Transverse colon (tissue), 4 donors: ENCODE data around the gene SKAP2. TPM values are rescaled to one million over a fixed set of nuclear protein-coding genes. Genes with fewer than 3 reads are reported as not detected.

Source experiments
- DNase-seq: peaks from one replicate; pipeline ENCODE4 v3.0.0-alpha.2; 2019
- H3K27ac ChIP-seq, 4 donors: fragments of 200-600 bp; sonication (generic); 2 replicates each; pipeline ENCODE4 v1.5.1; 2016 to 2018; ENCODE audit warnings: inconsistent platforms in 4 of 4
- H3K27me3 ChIP-seq: fragments of 200-600 bp; sonication (generic); 2 replicates; pipeline ENCODE4 v1.5.1; 2017; ENCODE audit warnings: inconsistent platforms
- H3K36me3 ChIP-seq, 4 donors: fragments of 200-600 bp; sonication (generic); 2 replicates each; pipeline ENCODE4 v1.5.1; 2017 to 2019; ENCODE audit warnings: inconsistent platforms in 4 of 4
- H3K4me1 ChIP-seq, 4 donors: fragments of 200-600 bp; sonication (generic); 2 replicates each; pipeline ENCODE4 v1.5.1; 2017 to 2020; ENCODE audit warnings: inconsistent platforms in 4 of 4
- H3K4me3 ChIP-seq, 4 donors: fragments of 200-600 bp; sonication (generic); 1 replicate in 1 of 4; 2 replicates in 3 of 4; pipeline versions ENCODE4 v1.5.1 to v1.6.1; 2017 to 2019; ENCODE audit warnings: inconsistent platforms in 4 of 4
- H3K9me3 ChIP-seq, 2 donors: fragments of 200-600 bp; sonication (generic); 2 replicates each; pipeline ENCODE4 v1.5.1; 2017 to 2019; ENCODE audit warnings: inconsistent platforms in 2 of 2
- EP300 ChIP-seq: sonication (generic); formaldehyde crosslinking; IDR thresholded peaks from one replicate; pipeline ENCODE4 v1.6.1; 2017; ENCODE audit warnings: antibody characterized with exemption, low read depth
- POLR2A ChIP-seq: fragments of 450-650 bp; IDR thresholded peaks from one replicate; pipeline ENCODE4 v1.6.1; 2016; ENCODE audit warnings: antibody characterized with exemption, mild to moderate bottlenecking, moderate library complexity
- POLR2AphosphoS5 ChIP-seq, 3 donors: sonication (generic); formaldehyde crosslinking; IDR thresholded peaks; one replicate each; pipeline ENCODE4 v1.6.1; 2016; ENCODE audit warnings: antibody characterized with exemption in 3 of 3
- WGBS, 2 donors: methylation state at CpG; one replicate each; pipeline ENCODE4 v1.1.5; 2018; ENCODE audit warnings: low coverage in 1 of 2; 5-methylcytosine and 5-hydroxymethylcytosine counted together
- in situ Hi-C, 4 donors: fragments of 200-750 bp; cut with MboI; loops; one replicate each; pipeline versions ENCODE4 v1.15.0 to v1.15.1; 2017; ENCODE audit warnings: low sequenced_read_pairs in 3 of 4, low pct_ligation_motif_present in 1 of 4, low pct_unique_long_range_greater_than_20kb in 1 of 4
- intact Hi-C: fragments of 100-400 bp; cut with DNase I; formaldehyde crosslinking; loops from one replicate; pipeline ENCODE4 v1.15.1; 2023; ENCODE audit warnings: low total_unique reads
- total RNA-seq, 4 donors: library from RNA; depleted of rRNA; stranded (reverse); fragments of >200 nt; gene quantifications; one replicate each; pipeline ENCODE4 v1.1.0, GENCODE V29; 2016
- TF ChIP-seq, protein P1 (sequence below), 5 experiments: fragments of 200-600 bp in 3 of 5; fragments of 450-650 bp in 2 of 5; sonication (generic) in 3 of 5; IDR thresholded peaks; 1 replicate in 2 of 5; 2 replicates in 3 of 5; pipeline ENCODE4 v1.5.1; 2016 to 2017; ENCODE audit warnings: antibody characterized with exemption in 5 of 5, inconsistent platforms in 3 of 5, mild to moderate bottlenecking in 2 of 5, moderate library complexity in 1 of 5

Gene SKAP2
- total RNA-seq, 4 donors from 2014 or later = 2.6 to 35.2 (median 23.8) TPM

DNA sequence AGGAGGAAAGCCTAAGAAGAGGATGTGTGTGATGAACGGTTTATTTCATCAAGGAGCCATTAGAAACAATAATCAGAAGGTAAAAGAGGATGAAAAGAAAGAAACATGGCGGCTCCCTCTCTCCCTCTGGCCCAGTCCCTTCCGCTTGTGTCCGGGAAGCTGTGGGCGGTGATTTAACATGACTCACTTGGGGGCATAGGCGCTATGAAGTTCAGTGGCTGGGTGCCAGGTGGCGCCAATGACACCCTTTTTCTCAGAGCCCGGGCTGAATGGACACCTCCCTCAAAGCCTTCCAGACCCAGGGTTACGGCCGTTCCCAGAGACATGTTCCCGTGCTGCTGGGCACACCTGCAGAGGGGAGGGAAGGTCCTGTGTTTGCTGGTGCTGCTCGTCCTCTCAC lies 244.0 kb downstream of the SKAP2 start:
- intact Hi-C loops = no loop called here
- in situ Hi-C loops = no loop called here
- DNase-seq = no peak
- H3K4me1 ChIP-seq = no peaks in the 10 kb centered on the region
- 84 to 86% methylated on average over 7 to 12 of the region's 12 CpGs for WGBS, 2 donors
- no peaks in the 10 kb centered on the region for H3K9me3 ChIP-seq
- H3K27me3 ChIP-seq = no peaks in the 10 kb centered on the region
- H3K4me3 ChIP-seq = no peak overlapping the region
- H3K27ac ChIP-seq = no peak overlapping the region
- no peaks in the 10 kb centered on the region for H3K36me3 ChIP-seq
- TF ChIP-seq EP300 = no peak
- no peak for TF ChIP-seq POLR2AphosphoS5 (IDR thresholded peaks at IDR 0.05)
- TF ChIP-seq, protein P1, sequence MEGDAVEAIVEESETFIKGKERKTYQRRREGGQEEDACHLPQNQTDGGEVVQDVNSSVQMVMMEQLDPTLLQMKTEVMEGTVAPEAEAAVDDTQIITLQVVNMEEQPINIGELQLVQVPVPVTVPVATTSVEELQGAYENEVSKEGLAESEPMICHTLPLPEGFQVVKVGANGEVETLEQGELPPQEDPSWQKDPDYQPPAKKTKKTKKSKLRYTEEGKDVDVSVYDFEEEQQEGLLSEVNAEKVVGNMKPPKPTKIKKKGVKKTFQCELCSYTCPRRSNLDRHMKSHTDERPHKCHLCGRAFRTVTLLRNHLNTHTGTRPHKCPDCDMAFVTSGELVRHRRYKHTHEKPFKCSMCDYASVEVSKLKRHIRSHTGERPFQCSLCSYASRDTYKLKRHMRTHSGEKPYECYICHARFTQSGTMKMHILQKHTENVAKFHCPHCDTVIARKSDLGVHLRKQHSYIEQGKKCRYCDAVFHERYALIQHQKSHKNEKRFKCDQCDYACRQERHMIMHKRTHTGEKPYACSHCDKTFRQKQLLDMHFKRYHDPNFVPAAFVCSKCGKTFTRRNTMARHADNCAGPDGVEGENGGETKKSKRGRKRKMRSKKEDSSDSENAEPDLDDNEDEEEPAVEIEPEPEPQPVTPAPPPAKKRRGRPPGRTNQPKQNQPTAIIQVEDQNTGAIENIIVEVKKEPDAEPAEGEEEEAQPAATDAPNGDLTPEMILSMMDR (IDR thresholded peaks at IDR 0.05) = no peak
- TF ChIP-seq POLR2A = no peak

DNA sequence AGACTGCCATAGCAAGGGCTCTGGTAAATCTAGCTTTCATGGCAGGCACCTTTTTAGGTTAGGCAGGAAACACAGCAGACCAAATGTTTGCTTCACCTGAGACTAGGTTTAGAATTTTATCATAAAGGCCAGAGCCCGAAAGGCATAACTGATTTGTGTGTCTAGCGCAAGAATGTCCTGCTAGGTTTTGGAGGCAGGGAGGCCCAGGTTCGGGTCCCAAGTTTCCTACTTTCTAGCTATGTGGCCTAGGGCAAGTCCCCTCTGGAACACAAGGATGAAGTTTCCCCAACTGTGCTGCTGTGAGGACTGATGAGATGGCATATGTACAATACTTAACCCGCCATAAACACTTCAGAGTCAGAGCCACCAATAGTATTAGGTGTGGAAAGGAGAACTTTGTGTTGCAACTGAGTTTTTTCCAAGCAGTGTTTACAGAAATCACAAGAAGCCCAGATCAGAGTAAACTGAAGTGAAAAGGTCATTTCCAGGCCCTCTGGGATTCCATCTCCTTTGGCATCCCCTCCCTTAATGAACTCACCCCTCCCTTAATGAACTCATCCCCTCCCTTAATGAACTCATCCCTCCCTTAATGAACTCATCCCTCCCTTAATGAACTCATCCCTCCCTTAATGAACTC lies 244.9 kb downstream of the SKAP2 start:
- TF ChIP-seq POLR2A (no peak), EP300 (no peak), POLR2AphosphoS5 (IDR thresholded peaks at IDR 0.05) (no peak)
- TF ChIP-seq, protein P1 (IDR thresholded peaks at IDR 0.05) = no peak
- 99% methylated on average over 4 of the region's 4 CpGs; no CpG with 5 or more reads in 1 of the 2 donors for WGBS, 2 donors

DNA sequence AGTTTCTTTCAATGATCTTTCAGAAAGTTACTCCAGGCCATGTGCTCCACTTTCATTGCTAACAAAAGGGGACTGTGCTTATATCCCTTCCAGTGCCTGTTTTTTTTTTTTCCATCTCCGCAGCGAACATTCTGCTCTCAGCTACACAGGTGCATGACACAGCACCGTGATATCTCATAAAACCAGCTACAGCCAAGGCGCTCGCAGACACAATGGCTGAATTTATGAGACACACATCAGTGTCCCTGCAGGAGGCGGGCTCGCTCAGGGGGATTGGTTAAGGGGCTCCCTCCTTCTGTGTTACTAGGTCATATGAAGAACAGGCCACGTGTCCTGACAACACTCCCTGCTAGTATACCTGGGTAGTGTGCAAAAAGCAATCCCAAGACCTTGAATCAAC lies 245.5 kb downstream of the SKAP2 start:
- DNase-seq = no peak
- TF ChIP-seq POLR2AphosphoS5 (IDR thresholded peaks at IDR 0.05) (no peak), POLR2A (no peak), EP300 (no peak)
- TF ChIP-seq, protein P1 (IDR thresholded peaks at IDR 0.05) = no peak
- Histone ChIP-seq H3K27me3 (no peaks in the 10 kb centered on the region), H3K9me3 (no peaks in the 10 kb centered on the region), H3K36me3 (no peaks in the 10 kb centered on the region), H3K27ac (no peak overlapping the region), H3K4me3 (no peak overlapping the region), H3K4me1 (no peaks in the 10 kb centered on the region)
- in situ Hi-C loops = no loop called here
- WGBS, 2 donors = 83 to 86% methylated on average over 5 to 8 of the region's 8 CpGs
- intact Hi-C loops = no loop called here

More for the DNA sequence above, 244.9 kb downstream of the SKAP2 start:
- Histone ChIP-seq H3K27ac (no peak overlapping the region), H3K4me1 (no peaks in the 10 kb centered on the region), H3K36me3 (no peaks in the 10 kb centered on the region), H3K4me3 (no peak overlapping the region), H3K27me3 (no peaks in the 10 kb centered on the region), H3K9me3 (no peaks in the 10 kb centered on the region)
- in situ Hi-C loops (no loop called here), intact Hi-C loops (no loop called here)
- DNase-seq = no peak

DNA sequence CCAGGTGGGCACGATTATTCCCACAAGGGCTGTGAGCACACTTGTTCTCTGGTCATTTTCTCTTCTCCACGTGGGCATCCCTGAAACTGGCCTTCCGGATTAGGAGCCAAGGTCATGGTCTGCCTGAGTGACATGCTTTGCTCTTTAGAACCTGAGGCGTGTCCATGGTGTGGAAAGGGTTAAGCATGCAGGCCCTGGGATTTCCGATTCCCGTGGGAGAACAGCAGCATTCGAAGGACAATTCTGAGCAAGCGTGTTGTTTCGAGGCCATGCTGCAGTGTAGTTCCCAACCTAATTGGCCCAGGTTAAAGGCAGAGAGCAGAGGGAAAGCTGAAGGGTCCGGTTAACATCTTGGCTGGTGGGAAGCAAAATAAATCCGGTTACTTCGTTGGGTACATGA lies 245.9 kb downstream of the SKAP2 start:
- no peak for DNase-seq
- 78 to 98% methylated on average over 4 to 12 of the region's 12 CpGs for WGBS, 2 donors
- no peaks in the 10 kb centered on the region for H3K27me3 ChIP-seq
- no peak overlapping the region for H3K27ac ChIP-seq
- H3K36me3 ChIP-seq = no peaks in the 10 kb centered on the region
- no peak overlapping the region for H3K4me3 ChIP-seq
- TF ChIP-seq POLR2AphosphoS5 (IDR thresholded peaks at IDR 0.05) = no peak
- TF ChIP-seq, protein P1 (IDR thresholded peaks at IDR 0.05) = no peak
- TF ChIP-seq POLR2A = no peak
- TF ChIP-seq EP300 = no peak
- no peaks in the 10 kb centered on the region for H3K9me3 ChIP-seq
- no peaks in the 10 kb centered on the region for H3K4me1 ChIP-seq
- intact Hi-C loops (no loop called here), in situ Hi-C loops (no loop called here)

Other genes with a start within 250 kb of the SKAP2 start
- gene HOXA1, start 231.4 kb upstream of the SKAP2 start, total RNA-seq = 1 to 10 TPM; 1.4 to 3.2 (median 1.8) TPM
- 10 to 100 TPM in 1 of 4 donors, 1 to 10 TPM in 3; 2.7 to 16.1 (median 5.2) TPM for gene HOXA2, start 238.1 kb upstream of the SKAP2 start, total RNA-seq